ENCODE data around the gene FHOD3. TPM values are rescaled to one million over a fixed set of nuclear protein-coding genes. Genes with fewer than 3 reads are reported as not detected.

Gene FHOD3
- total RNA-seq, 3 donors from 2014 or later = 2.7 to 14.4 (median 4.0) TPM

- no peaks in the 10 kb centered on the region for H3K9me3 ChIP-seq
- peak overlapping the region; percentile 70 for H3K4me3 ChIP-seq
- peak; percentile 26 for ATAC-seq
- no peak for TF ChIP-seq CTCF (IDR thresholded peaks at IDR 0.05)
- peaks cover 18% of the 10 kb centered on the region for H3K4me1 ChIP-seq (ENCODE audit: low read depth)
- intact Hi-C loops (cut with DNase I, micrococcal nuclease) = no loop called here
- H3K36me3 ChIP-seq (ENCODE audit: low read depth) = no peaks in the 10 kb centered on the region
- no peak for DNase-seq
Observed at GRCh38 chr18:36828157-36828629, 530.7 kb downstream of the FHOD3 start.

GRCh38 chr18:36828630-36829361 lies 531.3 kb downstream of the FHOD3 start, which contains the start of the genes KIAA1328 and TPGS2:
TSS of gene KIAA1328 (plus strand) at chr18:36829127. CDS start at chr18:36829139, 12 bp downstream.
TSS of gene TPGS2 (minus strand) at chr18:36829002. CDS start at chr18:36828767, 235 bp downstream.
- ATAC-seq (peak; percentile 97), DNase-seq (peak; percentile 88 to 93 (median 91))
- peak; percentile 22 for TF ChIP-seq CTCF (IDR thresholded peaks at IDR 0.05)
- intact Hi-C loops (cut with DNase I, micrococcal nuclease) = no loop called here
- no peaks in the 10 kb centered on the region for H3K9me3 ChIP-seq
- H3K4me3 ChIP-seq = peak within 1 kb of the TSS; percentile 70
- H3K4me1 ChIP-seq (ENCODE audit: low read depth) = peaks cover 18% of the 10 kb centered on the region
- no peaks in the 10 kb centered on the region for H3K36me3 ChIP-seq (ENCODE audit: low read depth)

Other genes starting within 250 kb of the FHOD3 start
- 10 to 100 TPM; 31.7 to 64.5 (median 38.7) TPM for gene RPRD1A, start 230.2 kb upstream of the FHOD3 start, total RNA-seq
- 10 to 100 TPM in 2 of 3 donors, 1 to 10 TPM in 1; 6.6 to 23.3 (median 10.3) TPM for gene SLC39A6, start 168.4 kb upstream of the FHOD3 start, total RNA-seq
- gene ELP2, start 167.8 kb upstream of the FHOD3 start, total RNA-seq = 10 to 100 TPM; 45.4 to 62.9 (median 55.4) TPM
- gene MOCOS, start 110.2 kb upstream of the FHOD3 start, total RNA-seq = 1 to 10 TPM; 3.3 to 4.7 (median 4.4) TPM

Measured in mucosa of descending colon (tissue), 3 donors.